ENCODE data around the gene SEC23IP.

Gene SEC23IP

DNA sequence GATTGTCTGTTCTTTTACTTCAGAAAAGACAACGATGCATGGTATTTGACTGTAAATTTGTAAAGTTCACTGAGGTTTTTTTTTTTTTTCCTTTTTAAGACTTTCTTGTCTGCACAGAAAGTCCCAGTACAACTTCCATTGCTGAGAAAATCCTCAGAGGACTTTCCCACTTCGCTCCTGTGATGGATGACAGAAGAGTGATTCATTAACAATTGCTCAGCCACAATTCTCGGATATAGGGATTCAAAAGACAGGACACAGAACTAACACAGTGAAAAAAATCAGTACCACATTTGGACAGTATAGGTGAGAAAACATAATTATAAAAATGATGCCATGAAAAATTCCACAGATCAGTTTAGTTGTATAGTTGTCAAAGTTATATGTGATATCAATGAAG is 48.0 kb downstream of the SEC23IP start:
- TF ChIP-seq TCF12 (IDR thresholded peaks at IDR 0.05; ENCODE audit: low read depth) = no peak
- TF ChIP-seq TEAD4 (IDR thresholded peaks at IDR 0.05) = no peak
- TF ChIP-seq CEBPB (IDR thresholded peaks at IDR 0.05) = no peak
- no peak for TF ChIP-seq FOXM1 (IDR thresholded peaks at IDR 0.05; ENCODE audit: borderline replicate concordance, low read depth)
- TF ChIP-seq, protein P1, sequence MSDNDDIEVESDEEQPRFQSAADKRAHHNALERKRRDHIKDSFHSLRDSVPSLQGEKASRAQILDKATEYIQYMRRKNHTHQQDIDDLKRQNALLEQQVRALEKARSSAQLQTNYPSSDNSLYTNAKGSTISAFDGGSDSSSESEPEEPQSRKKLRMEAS (IDR thresholded peaks at IDR 0.05) = no peak
- TF ChIP-seq, protein P2, sequence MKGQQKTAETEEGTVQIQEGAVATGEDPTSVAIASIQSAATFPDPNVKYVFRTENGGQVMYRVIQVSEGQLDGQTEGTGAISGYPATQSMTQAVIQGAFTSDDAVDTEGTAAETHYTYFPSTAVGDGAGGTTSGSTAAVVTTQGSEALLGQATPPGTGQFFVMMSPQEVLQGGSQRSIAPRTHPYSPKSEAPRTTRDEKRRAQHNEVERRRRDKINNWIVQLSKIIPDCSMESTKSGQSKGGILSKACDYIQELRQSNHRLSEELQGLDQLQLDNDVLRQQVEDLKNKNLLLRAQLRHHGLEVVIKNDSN (IDR thresholded peaks at IDR 0.05) = no peak
- no peak for TF ChIP-seq CREB1 (IDR thresholded peaks at IDR 0.05; ENCODE audit: low read depth)
- no peak for TF ChIP-seq RAD21 (IDR thresholded peaks at IDR 0.05; ENCODE audit: low read depth)
- TF ChIP-seq EP300 (IDR thresholded peaks at IDR 0.05; ENCODE audit: borderline replicate concordance) = no peak
- no peak for TF ChIP-seq ZBTB7A (IDR thresholded peaks at IDR 0.05; ENCODE audit: low read depth)
- TF ChIP-seq TAF1 (IDR thresholded peaks at IDR 0.05; ENCODE audit: low read depth) = no peak

GRCh38 chr10:119942973-119943372 is 50.4 kb downstream of the SEC23IP start:
- TF ChIP-seq, protein P1 (IDR thresholded peaks at IDR 0.05) = no peak

DNA sequence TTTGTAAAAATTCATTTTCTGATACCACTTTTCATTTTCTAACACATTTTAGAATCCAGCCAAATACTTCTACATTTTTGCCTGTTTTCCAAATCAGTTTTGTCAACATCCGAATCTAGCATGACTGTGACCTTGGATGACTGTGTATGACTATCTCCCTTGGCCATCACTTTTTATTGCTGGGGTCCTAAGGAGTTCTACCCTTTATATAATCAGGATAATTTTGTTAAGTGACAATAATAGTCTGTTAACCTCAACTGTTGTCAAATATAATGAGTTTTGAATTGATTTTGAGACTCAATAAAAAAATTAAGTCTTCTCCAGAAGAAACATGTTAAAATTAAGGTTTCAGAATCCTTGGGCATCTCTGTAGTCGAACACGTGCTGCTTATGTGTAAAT is 53.3 kb downstream of the SEC23IP start:
- TF ChIP-seq, protein P2 (IDR thresholded peaks at IDR 0.05) = no peak
- no peak for TF ChIP-seq NFIC (IDR thresholded peaks at IDR 0.05)
- TF ChIP-seq EP300 (IDR thresholded peaks at IDR 0.05; ENCODE audit: borderline replicate concordance) = no peak
- no peak for TF ChIP-seq CREB1 (IDR thresholded peaks at IDR 0.05; ENCODE audit: low read depth)
- no peak for TF ChIP-seq TEAD4 (IDR thresholded peaks at IDR 0.05)
- TF ChIP-seq, protein P3, sequence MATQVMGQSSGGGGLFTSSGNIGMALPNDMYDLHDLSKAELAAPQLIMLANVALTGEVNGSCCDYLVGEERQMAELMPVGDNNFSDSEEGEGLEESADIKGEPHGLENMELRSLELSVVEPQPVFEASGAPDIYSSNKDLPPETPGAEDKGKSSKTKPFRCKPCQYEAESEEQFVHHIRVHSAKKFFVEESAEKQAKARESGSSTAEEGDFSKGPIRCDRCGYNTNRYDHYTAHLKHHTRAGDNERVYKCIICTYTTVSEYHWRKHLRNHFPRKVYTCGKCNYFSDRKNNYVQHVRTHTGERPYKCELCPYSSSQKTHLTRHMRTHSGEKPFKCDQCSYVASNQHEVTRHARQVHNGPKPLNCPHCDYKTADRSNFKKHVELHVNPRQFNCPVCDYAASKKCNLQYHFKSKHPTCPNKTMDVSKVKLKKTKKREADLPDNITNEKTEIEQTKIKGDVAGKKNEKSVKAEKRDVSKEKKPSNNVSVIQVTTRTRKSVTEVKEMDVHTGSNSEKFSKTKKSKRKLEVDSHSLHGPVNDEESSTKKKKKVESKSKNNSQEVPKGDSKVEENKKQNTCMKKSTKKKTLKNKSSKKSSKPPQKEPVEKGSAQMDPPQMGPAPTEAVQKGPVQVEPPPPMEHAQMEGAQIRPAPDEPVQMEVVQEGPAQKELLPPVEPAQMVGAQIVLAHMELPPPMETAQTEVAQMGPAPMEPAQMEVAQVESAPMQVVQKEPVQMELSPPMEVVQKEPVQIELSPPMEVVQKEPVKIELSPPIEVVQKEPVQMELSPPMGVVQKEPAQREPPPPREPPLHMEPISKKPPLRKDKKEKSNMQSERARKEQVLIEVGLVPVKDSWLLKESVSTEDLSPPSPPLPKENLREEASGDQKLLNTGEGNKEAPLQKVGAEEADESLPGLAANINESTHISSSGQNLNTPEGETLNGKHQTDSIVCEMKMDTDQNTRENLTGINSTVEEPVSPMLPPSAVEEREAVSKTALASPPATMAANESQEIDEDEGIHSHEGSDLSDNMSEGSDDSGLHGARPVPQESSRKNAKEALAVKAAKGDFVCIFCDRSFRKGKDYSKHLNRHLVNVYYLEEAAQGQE (IDR thresholded peaks at IDR 0.05; ENCODE audit: low read depth) = no peak
- TF ChIP-seq TCF12 (IDR thresholded peaks at IDR 0.05; ENCODE audit: low read depth) = no peak
- TF ChIP-seq CEBPB (IDR thresholded peaks at IDR 0.05) = no peak
- no peak for TF ChIP-seq RAD21 (IDR thresholded peaks at IDR 0.05; ENCODE audit: low read depth)
- no peak for TF ChIP-seq EGR1 (IDR thresholded peaks at IDR 0.05)
- TF ChIP-seq TAF1 (IDR thresholded peaks at IDR 0.05; ENCODE audit: low read depth) = no peak
- TF ChIP-seq YY1 (IDR thresholded peaks at IDR 0.05; ENCODE audit: low read depth) = no peak

DNA sequence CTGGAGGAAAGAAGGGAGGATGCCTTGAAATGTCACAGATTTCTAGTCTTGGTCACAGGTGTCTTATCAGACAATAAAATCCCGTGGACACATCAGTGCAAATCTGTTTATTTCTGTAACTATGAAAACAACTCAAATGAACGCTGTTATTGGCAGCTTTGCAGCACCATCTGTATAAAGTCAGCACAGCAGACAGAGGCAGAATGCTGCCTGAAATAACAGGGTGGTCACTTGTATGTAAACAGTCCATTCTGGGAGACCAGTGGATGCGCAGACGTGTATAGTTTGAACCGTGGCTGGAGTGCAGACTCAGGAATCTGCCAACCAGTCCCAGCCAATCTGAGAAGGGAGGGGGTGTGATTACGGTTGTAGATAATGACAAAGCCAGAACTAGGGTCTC is 54.8 kb downstream of the SEC23IP start:
- TF ChIP-seq ZBTB7A (IDR thresholded peaks at IDR 0.05; ENCODE audit: low read depth) (no peak), TCF12 (IDR thresholded peaks at IDR 0.05; ENCODE audit: low read depth) (no peak), EP300 (IDR thresholded peaks at IDR 0.05; ENCODE audit: borderline replicate concordance) (no peak), NFIC (IDR thresholded peaks at IDR 0.05) (no peak), TEAD4 (IDR thresholded peaks at IDR 0.05) (no peak), CREB1 (IDR thresholded peaks at IDR 0.05; ENCODE audit: low read depth) (no peak), FOXM1 (IDR thresholded peaks at IDR 0.05; ENCODE audit: borderline replicate concordance, low read depth) (no peak), CEBPB (IDR thresholded peaks at IDR 0.05) (no peak), YY1 (IDR thresholded peaks at IDR 0.05; ENCODE audit: low read depth) (no peak), TAF1 (IDR thresholded peaks at IDR 0.05; ENCODE audit: low read depth) (no peak), EGR1 (IDR thresholded peaks at IDR 0.05) (no peak), RAD21 (IDR thresholded peaks at IDR 0.05; ENCODE audit: low read depth) (no peak)
- TF ChIP-seq, protein P2 (IDR thresholded peaks at IDR 0.05) = no peak
- TF ChIP-seq, protein P3 (IDR thresholded peaks at IDR 0.05; ENCODE audit: low read depth) = no peak
- TF ChIP-seq, protein P1 (IDR thresholded peaks at IDR 0.05) = no peak

DNA sequence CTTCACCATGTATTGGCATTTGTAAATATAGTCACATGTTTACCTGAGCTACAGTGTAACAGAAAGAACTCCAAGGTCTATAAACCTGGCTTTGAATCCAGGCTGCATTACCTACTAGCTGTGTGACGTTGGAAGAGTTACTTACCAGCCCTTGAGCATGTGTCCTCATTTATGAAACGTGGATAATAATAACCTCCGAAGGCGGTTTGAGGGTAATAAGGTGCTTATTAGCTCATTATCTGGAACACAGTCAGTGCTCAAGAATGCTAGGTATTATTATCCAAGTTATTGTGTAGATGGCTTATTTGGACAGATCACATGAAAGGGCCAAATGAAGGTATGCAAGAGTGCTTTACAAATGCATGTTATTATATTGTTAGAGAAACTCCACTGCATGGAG is 64.9 kb downstream of the SEC23IP start:
- TF ChIP-seq EGR1 (IDR thresholded peaks at IDR 0.05) (no peak), TEAD4 (IDR thresholded peaks at IDR 0.05) (peak; percentile 37; the same call in 1 of the 2 replicates)
- TF ChIP-seq, protein P2 (IDR thresholded peaks at IDR 0.05) = no peak
